Keratinocyte (primary cell): ENCODE data around the gene IPO13. TPM values are rescaled to one million over a fixed set of nuclear protein-coding genes. Genes with fewer than 3 reads are reported as not detected.

Source experiments
- DNase-seq: peaks from one replicate; pipeline ENCODE4 v3.0.0-alpha.2; 2011; ENCODE audit warnings: low read depth, missing footprints, low spot score
- FAIRE-seq: peaks from 2 replicates; lab custom pipeline; 2011; peaks lifted over from hg19 to GRCh38; lab: Jason Lieb, UNC
- H2AFZ ChIP-seq: 2 replicates; pipeline ENCODE4 v1.6.0; 2012; ENCODE audit warnings: low read length, control low read depth, inconsistent platforms; ENCODE audit not compliant: control insufficient read depth
- H3K27ac ChIP-seq: 2 replicates; pipeline ENCODE4 v1.5.1; 2011; ENCODE audit warnings: low read length; ENCODE audit not compliant: control insufficient read depth, insufficient read depth
- H3K27me3 ChIP-seq: 3 replicates; pipeline ENCODE4 v1.6.0; 2011; ENCODE audit warnings: low read length; ENCODE audit not compliant: control insufficient read depth, insufficient read depth; ENCODE audit errors: extremely low read depth
- H3K36me3 ChIP-seq, 2 experiments: 2 replicates in 1 of 2; 3 replicates in 1 of 2; pipeline ENCODE4 v1.5.1; 2011; ENCODE audit warnings: low read length in 2 of 2, mild to moderate bottlenecking in 1 of 2; ENCODE audit not compliant: control insufficient read depth in 2 of 2, insufficient read depth in 2 of 2; ENCODE audit errors: extremely low read depth in 1 of 2
- H3K4me1 ChIP-seq: 3 replicates; pipeline ENCODE4 v1.5.1; 2011; ENCODE audit warnings: low read length; ENCODE audit not compliant: control insufficient read depth, insufficient read depth; ENCODE audit errors: extremely low read depth
- H3K4me2 ChIP-seq: 3 replicates; pipeline ENCODE4 v1.6.0; 2011; ENCODE audit warnings: low read depth, low read length; ENCODE audit not compliant: control insufficient read depth, insufficient read depth; ENCODE audit errors: extremely low read depth
- H3K4me3 ChIP-seq, 3 experiments: fragments of 200-600 bp in 1 of 3; sonication (generic) in 1 of 3; 2 replicates in 2 of 3; 3 replicates in 1 of 3; pipeline ENCODE4 v1.5.1; 2011 to 2016; ENCODE audit warnings: low read length in 3 of 3, mild to moderate bottlenecking in 3 of 3, control low read depth in 2 of 3, inconsistent platforms in 1 of 3, low read depth in 1 of 3, mixed read lengths in 1 of 3, mixed run types in 1 of 3, moderate library complexity in 1 of 3; ENCODE audit not compliant: control insufficient read depth in 2 of 3, insufficient read depth in 2 of 3; ENCODE audit errors: extremely low read depth in 1 of 3
- H3K79me2 ChIP-seq: 2 replicates; pipeline ENCODE4 v1.6.0; 2012; ENCODE audit warnings: low read length; ENCODE audit not compliant: control insufficient read depth, insufficient read depth
- H3K9ac ChIP-seq: 3 replicates; pipeline ENCODE4 v1.6.0; 2011; ENCODE audit warnings: low read length; ENCODE audit not compliant: control insufficient read depth, insufficient read depth; ENCODE audit errors: extremely low read depth
- H3K9me1 ChIP-seq: 3 replicates; pipeline ENCODE4 v1.6.0; 2011; ENCODE audit warnings: low read length; ENCODE audit not compliant: control insufficient read depth, insufficient read depth; ENCODE audit errors: extremely low read depth
- H3K9me3 ChIP-seq: 2 replicates; pipeline ENCODE4 v1.5.1; 2012; ENCODE audit warnings: low read depth, low read length; ENCODE audit not compliant: control insufficient read depth
- H4K20me1 ChIP-seq: 3 replicates; pipeline ENCODE4 v1.6.0; 2011; ENCODE audit warnings: low read length; ENCODE audit not compliant: control insufficient read depth, insufficient read depth; ENCODE audit errors: extremely low read depth
- CTCF ChIP-seq, 3 experiments: IDR thresholded peaks in 1 of 3; conservative IDR thresholded peaks in 1 of 3; optimal IDR thresholded peaks in 1 of 3; 2 replicates in 2 of 3; 3 replicates in 1 of 3; pipeline versions ENCODE3 to v1.5.1; 2011; ENCODE audit warnings: low read length in 3 of 3, mild to moderate bottlenecking in 3 of 3, moderate library complexity in 2 of 3, control low read depth in 1 of 3, inconsistent platforms in 1 of 3; ENCODE audit not compliant: insufficient read depth in 2 of 3; ENCODE audit errors: extremely low read depth in 1 of 3
- EZH2 ChIP-seq: IDR thresholded peaks from one replicate; pipeline ENCODE4 v1.6.1; 2012; ENCODE audit warnings: inconsistent platforms, mild to moderate bottlenecking, low read length, moderate library complexity
- dilution Hi-C: fragments of 300-500 bp; cut with MboI; formaldehyde crosslinking; loops from one replicate; pipeline ENCODE4 v1.7.0; 2020; ENCODE audit warnings: low sequenced_read_pairs; ENCODE audit not compliant: extremely low pct_ligation_motif_present
- polyA plus RNA-seq, 5 experiments: library from polyadenylated mRNA; depleted of rRNA in 3 of 5; stranded (reverse) in 3 of 5; stranded (forward) in 1 of 5; unstranded in 1 of 5; fragments of >200 nt; gene quantifications; 1 replicate in 1 of 5; 2 replicates in 3 of 5; 3 replicates in 1 of 5; pipeline versions ENCODE4 v1.2.1 to v1.2.3, GENCODE V29; 2011 to 2012; ENCODE audit warnings: missing spikeins in 2 of 5, low read depth in 1 of 5, low replicate concordance in 1 of 5

Gene IPO13
- polyA plus RNA-seq, 1 donor (not counting 4 experiments of a cell fraction or from before 2014, with no cell fraction given), result 20.7 TPM

- H3K36me3 ChIP-seq, result peaks cover 0 to 7% of the 10 kb centered on the region in 2 experiments
- H3K4me1 ChIP-seq, result no peaks in the 10 kb centered on the region
- no peak overlapping the region for H2AFZ ChIP-seq
- no peaks in the 10 kb centered on the region for H3K79me2 ChIP-seq
- H3K4me3 ChIP-seq, result no peak overlapping the region
- H3K27ac ChIP-seq, result no peak overlapping the region
- no peaks in the 10 kb centered on the region for H3K9me1 ChIP-seq
- no peaks in the 10 kb centered on the region for H3K9me3 ChIP-seq
- H3K4me2 ChIP-seq, result no peak overlapping the region
- dilution Hi-C loops, result no loop called here
- H3K9ac ChIP-seq, result no peak overlapping the region
- no peak for TF ChIP-seq EZH2
- TF ChIP-seq CTCF (optimal IDR thresholded peaks at IDR 0.05 in 1 of 3, IDR thresholded peaks at IDR 0.05 in 1 of 3, conservative IDR thresholded peaks at IDR 0.05 in 1 of 3; ENCODE audit: extremely low read depth in 1 of 3, insufficient read depth in 2 of 3, low read length in 3 of 3), result peak in 1 of 3 experiments; percentile 28
- no peak for FAIRE-seq
- H3K27me3 ChIP-seq, result no peaks in the 10 kb centered on the region
- DNase-seq, result no peak
- H4K20me1 ChIP-seq, result peaks cover 3% of the 10 kb centered on the region
Observed at GRCh38 chr1:44010935-44011471, 64.3 kb downstream of the IPO13 start.

- Histone ChIP-seq H3K27me3 (no peaks in the 10 kb centered on the region), H3K27ac (no peak overlapping the region), H3K36me3 (peaks cover 0 to 2% of the 10 kb centered on the region in 2 experiments), H4K20me1 (peaks cover 3% of the 10 kb centered on the region), H3K4me2 (no peak overlapping the region), H3K4me3 (no peak overlapping the region), H3K9me3 (no peaks in the 10 kb centered on the region), H3K4me1 (no peaks in the 10 kb centered on the region), H3K9me1 (no peaks in the 10 kb centered on the region), H3K79me2 (no peaks in the 10 kb centered on the region), H3K9ac (no peak overlapping the region), H2AFZ (no peak overlapping the region)
- dilution Hi-C loops, result no loop called here
- FAIRE-seq (no peak), DNase-seq (no peak)
- TF ChIP-seq CTCF (optimal IDR thresholded peaks at IDR 0.05 in 1 of 3, IDR thresholded peaks at IDR 0.05 in 1 of 3, conservative IDR thresholded peaks at IDR 0.05 in 1 of 3; ENCODE audit: extremely low read depth in 1 of 3, insufficient read depth in 2 of 3, low read length in 3 of 3), result no peak
- no peak for TF ChIP-seq EZH2
Observed at GRCh38 chr1:44012404-44012803, 65.7 kb downstream of the IPO13 start.
